GM23338 (cell line): ENCODE measurements around the gene THYN1. TPM values are rescaled to one million over a fixed set of nuclear protein-coding genes. Genes with fewer than 3 reads are reported as not detected.

Experiments
- CREB1 ChIP-seq: fragments of 250-450 bp; sonication (Bioruptor Pico); IDR thresholded peaks from 2 replicates; pipeline ENCODE4 v1.5.0; 2020; ENCODE audit warnings: low read depth, mild to moderate bottlenecking, moderate library complexity
- EZH2 ChIP-seq: fragments of 200-600 bp; sonication (generic); IDR thresholded peaks from one replicate; pipeline ENCODE4 v1.8.0; 2017; ENCODE audit warnings: antibody characterized with exemption, mild to moderate bottlenecking, low read depth; ENCODE audit not compliant: unreplicated experiment
- EZH2phosphoT487 ChIP-seq: fragments of 200-600 bp; sonication (generic); IDR thresholded peaks from one replicate; pipeline ENCODE4 v1.8.1; 2018; ENCODE audit warnings: antibody characterized with exemption; ENCODE audit not compliant: unreplicated experiment
- JUNB ChIP-seq: IDR thresholded peaks from one replicate; pipeline ENCODE4 v1.6.1; 2016; ENCODE audit warnings: antibody characterized with exemption; ENCODE audit not compliant: unreplicated experiment
- REST ChIP-seq: IDR thresholded peaks from one replicate; pipeline ENCODE4 v1.6.1; 2018; ENCODE audit warnings: antibody characterized with exemption; ENCODE audit not compliant: unreplicated experiment
- ZNF462 ChIP-seq: fragments of 250-450 bp; sonication (Bioruptor Pico); IDR thresholded peaks from 2 replicates; pipeline ENCODE4 v1.5.0; 2020; ENCODE audit warnings: mild to moderate bottlenecking, moderate library complexity
- polyA plus RNA-seq: library from polyadenylated mRNA; unstranded; fragments of >200 nt; fragmentation: Nextera tagmentation; extraction: Ambion mirVana; gene quantifications from 2 replicates; pipeline ENCODE4 v1.2.1, GENCODE V29; 2016
- total RNA-seq: library from RNA; depleted of rRNA; stranded (reverse); fragments of >200 nt; shearing (Covaris generic); gene quantifications from 2 replicates; pipeline ENCODE4 v1.2.3, GENCODE V29; 2014

Gene THYN1
- total and polyA plus RNA-seq, 2 experiments from 2014 or later: 116 to 216 TPM

- TF ChIP-seq ZNF462 (CRISPR knock-in tag) (no peak), REST (no peak), EZH2phosphoT487 (no peak), EZH2 (no peak), CREB1 (no peak), JUNB (no peak)
Observed at GRCh38 chr11:134273317-134273712, 20.2 kb upstream of the THYN1 start (continued).
